HG03342 (cell line): ENCODE results near the gene KDM4F.
"Not testable (repeated sequence)": the region's sequence is repeated elsewhere in the genome, so short reads cannot be mapped to it uniquely, and the experiment has no call there.

Source experiments
- ATAC-seq: cut with Tn5 transposase; IDR thresholded peaks from one replicate; pipeline ENCODE4 v1.9.1; 2021; ENCODE audit warnings: mild to moderate bottlenecking, moderate library complexity; ENCODE audit not compliant: unreplicated experiment

The KDM4F gene

GRCh38 chr11:95049122-95049521 is at the start of gene KDM4F:
TSS of gene KDM4F (plus strand) at chr11:95049422.
- not testable (repeated sequence) for ATAC-seq

GRCh38 chr11:95003716-95004115 is 45.5 kb upstream of the KDM4F start:
- ATAC-seq = no peak

DNA sequence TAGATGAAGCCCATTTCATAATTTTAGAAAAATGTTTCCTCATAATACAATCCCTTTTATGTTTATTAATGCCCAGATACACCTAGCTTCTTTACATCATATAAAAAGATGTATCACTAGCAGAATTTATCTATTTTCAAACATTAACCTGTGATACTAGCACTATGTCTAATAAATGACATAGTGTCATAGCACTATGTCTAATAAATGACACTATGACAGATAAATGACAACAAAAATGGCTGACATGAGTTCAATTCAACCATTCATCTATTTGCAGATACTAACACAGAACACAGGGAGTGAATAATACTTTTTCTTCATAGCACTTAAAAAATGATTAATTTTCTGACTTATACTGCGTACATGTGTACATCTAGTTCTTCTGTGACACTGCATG is 43.6 kb upstream of the KDM4F start:
- no peak for ATAC-seq

- ATAC-seq = no peak
Measured at GRCh38 chr11:95011376-95011775, 37.8 kb upstream of the KDM4F start.

- ATAC-seq = no peak
Measured at GRCh38 chr11:95014184-95014821, 34.9 kb upstream of the KDM4F start.

- no peak for ATAC-seq
Measured at GRCh38 chr11:95016139-95016538, 33.1 kb upstream of the KDM4F start.

- not testable (repeated sequence) for ATAC-seq
Measured at GRCh38 chr11:95021468-95021867, 27.8 kb upstream of the KDM4F start.

GRCh38 chr11:95024958-95025357 is 24.3 kb upstream of the KDM4F start, which contains the start of gene KDM4E:
TSS of gene KDM4E (plus strand) at chr11:95025258. CDS start at chr11:95025558, 300 bp downstream.
- ATAC-seq = no peak

DNA sequence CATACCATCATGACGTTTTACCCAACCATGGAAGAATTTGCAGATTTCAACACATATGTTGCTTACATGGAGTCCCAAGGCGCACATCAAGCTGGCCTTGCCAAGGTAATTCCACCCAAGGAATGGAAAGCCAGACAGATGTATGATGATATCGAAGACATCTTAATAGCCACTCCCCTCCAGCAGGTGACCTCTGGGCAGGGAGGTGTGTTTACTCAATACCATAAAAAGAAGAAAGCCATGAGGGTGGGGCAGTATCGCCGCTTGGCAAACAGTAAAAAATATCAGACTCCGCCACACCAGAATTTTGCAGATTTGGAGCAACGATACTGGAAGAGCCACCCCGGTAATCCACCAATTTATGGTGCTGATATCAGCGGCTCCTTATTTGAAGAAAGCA is 23.6 kb upstream of the KDM4F start:
- ATAC-seq = not testable (repeated sequence)

DNA sequence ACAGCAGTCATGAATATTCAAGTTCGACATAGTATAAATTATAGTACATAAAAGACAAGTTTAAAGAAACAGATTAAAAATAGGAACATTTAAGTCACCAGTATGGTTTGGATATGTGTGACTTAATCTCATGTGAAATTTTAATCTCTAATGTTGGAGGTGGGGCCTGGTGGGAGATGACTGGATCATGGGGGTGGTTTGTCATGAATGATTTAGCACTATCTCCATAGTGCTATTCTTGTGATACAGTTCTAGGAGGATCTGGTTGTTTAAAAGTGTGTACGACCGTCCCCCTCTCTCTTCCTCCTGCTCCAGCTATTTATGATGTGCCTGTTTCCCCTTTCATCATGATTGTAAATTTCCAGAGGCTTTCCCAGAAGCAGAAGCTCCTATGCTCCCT is 20.9 kb upstream of the KDM4F start:
- no peak for ATAC-seq

DNA sequence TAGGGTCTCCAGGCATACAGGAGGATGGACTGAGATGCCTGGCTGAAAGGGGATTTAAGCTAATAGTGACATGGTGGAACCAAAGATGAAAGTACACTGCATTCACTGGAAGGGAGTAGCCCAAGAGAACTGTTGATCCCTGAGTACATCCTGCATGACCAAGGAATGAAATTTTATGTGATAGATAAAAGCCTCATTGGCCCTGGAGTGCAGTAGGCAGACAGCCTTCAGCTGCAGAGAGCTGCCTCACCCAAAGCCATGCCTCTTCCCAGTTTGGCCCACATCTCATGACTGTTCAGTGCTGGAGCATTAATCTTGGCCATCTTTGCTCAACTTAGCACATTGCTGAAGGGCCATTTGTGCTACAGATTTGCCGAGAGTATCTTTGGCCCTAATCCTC is 16.2 kb upstream of the KDM4F start:
- no peak for ATAC-seq

- ATAC-seq = no peak
Measured at GRCh38 chr11:95035316-95035715, 13.9 kb upstream of the KDM4F start.

GRCh38 chr11:95037356-95038035 is 11.7 kb upstream of the KDM4F start:
- ATAC-seq = not testable (repeated sequence)

GRCh38 chr11:95042239-95042638 is 7.0 kb upstream of the KDM4F start:
- no peak for ATAC-seq

- no peak for ATAC-seq
Measured at GRCh38 chr11:95042906-95043305, 6.3 kb upstream of the KDM4F start.

DNA sequence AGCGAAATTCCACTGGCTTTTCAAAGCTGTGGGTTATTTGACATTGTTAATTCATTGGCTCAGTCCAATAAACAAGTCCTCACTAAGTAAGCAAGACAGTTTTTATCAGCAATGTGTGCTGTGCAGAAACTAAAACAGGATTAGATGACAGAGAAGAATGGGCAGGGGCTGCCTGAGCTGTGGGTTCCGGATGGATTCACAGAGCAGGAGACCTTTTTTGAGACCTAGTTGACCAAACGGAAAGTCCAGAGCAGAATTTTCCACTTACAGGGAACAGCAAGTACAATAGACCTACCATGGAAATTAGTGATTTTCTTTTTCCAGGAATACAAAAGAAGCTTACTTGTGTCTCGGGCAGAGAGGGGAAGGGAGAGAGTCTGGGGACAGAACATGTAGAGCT is 5.2 kb upstream of the KDM4F start:
- ATAC-seq = no peak

GRCh38 chr11:95045812-95046211 is 3.4 kb upstream of the KDM4F start:
- no peak for ATAC-seq

- ATAC-seq = no peak
Measured at GRCh38 chr11:95050595-95051202, 1.5 kb downstream of the KDM4F start.

- no peak for ATAC-seq
Measured at GRCh38 chr11:95054356-95054755, 5.1 kb downstream of the KDM4F start.

DNA sequence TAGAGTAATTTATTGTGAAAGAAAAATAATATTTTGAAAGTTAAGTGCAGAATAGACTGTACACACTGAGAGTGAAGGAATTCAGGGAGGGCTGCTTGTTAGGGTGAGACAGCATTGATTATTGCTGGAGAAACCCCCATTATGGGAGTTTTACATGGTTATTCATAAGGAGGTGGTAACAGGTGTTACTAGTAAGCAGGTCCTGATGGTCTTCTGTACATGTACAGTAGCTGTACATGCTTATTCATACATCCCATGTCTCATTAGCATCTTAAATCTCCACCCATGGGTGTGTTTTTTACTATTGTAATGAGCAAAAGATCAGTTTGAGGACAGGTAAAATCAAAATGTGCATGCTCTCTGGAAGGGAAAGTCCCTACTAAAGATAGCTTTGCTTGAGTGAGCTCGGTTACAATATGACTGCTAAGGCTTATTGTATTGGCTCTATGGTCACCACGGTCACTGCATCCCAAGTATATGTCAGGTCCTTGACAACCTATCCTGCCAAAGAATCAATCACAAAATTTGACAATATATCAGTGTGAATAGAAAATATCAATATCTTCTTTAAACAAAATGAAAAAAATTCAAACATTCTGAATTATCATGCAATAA is 6.2 kb downstream of the KDM4F start:
- peak; percentile 97 for ATAC-seq

DNA sequence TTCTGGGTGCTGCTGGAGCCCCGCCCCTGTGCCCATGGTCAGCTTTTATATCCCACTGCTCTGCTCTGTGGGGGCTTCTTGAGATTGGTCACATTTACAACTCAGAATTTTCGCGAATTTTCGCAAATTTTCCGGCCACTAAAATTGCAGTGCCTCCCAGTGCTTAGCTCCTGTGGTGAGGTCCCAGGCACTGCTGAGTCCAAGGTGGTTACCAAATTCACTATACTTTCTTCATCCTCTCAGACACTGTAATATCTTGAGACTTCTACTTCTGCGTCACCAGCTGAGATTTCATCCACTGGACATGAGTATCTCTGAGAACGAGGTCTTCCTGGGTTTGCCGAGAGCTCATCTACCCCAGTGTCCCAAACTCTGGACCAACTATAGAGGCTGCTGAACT is 8.7 kb downstream of the KDM4F start:
- no peak for ATAC-seq

DNA sequence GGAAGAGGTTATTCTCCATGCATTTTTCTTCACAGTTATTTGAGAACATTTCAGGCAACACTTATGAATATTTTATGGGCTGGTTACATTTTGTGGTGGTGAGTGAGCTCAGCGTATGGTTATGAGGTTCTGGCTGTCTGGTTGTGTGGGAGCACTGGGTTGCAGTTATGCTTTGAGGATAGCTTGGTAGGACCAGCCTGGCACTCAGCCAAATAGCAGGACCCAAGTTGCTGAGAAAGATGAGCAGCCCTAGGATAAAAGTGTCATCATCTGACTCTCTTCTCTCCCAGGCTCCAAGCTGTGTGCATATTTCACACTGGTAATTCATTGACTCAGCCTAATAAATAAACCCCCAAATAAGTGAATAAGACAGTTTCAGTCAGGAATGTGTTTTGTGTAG is 9.4 kb downstream of the KDM4F start:
- ATAC-seq = no peak
